Measurements from ENCODE around the gene NES.

GRCh38 chr1:156704166-156704711 is 27.0 kb upstream of the NES start:
- TF ChIP-seq CTCF (IDR thresholded peaks at IDR 0.05; ENCODE audit: low read length) (no peak), EZH2 (optimal IDR thresholded peaks at IDR 0.05; ENCODE audit: low read depth, low read length) (no peak)

All from MM.1S (cell line).